GM19455 (cell line): ENCODE results near the gene NOL9.

ENCODE experiments used
- ATAC-seq: cut with Tn5 transposase; IDR thresholded peaks from one replicate; pipeline ENCODE4 v1.9.1; 2021; ENCODE audit not compliant: unreplicated experiment

Gene NOL9

GRCh38 chr1:6473156-6473555 lies 81.2 kb downstream of the NOL9 start:
- ATAC-seq = no peak

GRCh38 chr1:6472391-6472790 lies 81.9 kb downstream of the NOL9 start:
- no peak for ATAC-seq

- no peak for ATAC-seq
These were observed 82.3 kb downstream of the NOL9 start for GRCh38 chr1:6471970-6472368.
